Keratinocyte (primary cell): ENCODE data around the gene PLEKHB2. TPM values are rescaled to one million over a fixed set of nuclear protein-coding genes. Genes with fewer than 3 reads are reported as not detected.
"Not testable (repeated sequence)": the region's sequence is repeated elsewhere in the genome, so short reads cannot be mapped to it uniquely, and the experiment has no call there.

Experiments
- DNase-seq: peaks from one replicate; pipeline ENCODE4 v3.0.0-alpha.2; 2011; ENCODE audit warnings: low read depth, missing footprints, low spot score
- FAIRE-seq: peaks from 2 replicates; lab custom pipeline; 2011; peaks lifted over from hg19 to GRCh38; lab: Jason Lieb, UNC
- H2AFZ ChIP-seq: 2 replicates; pipeline ENCODE4 v1.6.0; 2012; ENCODE audit warnings: low read length, control low read depth, inconsistent platforms; ENCODE audit not compliant: control insufficient read depth
- H3K27ac ChIP-seq: 2 replicates; pipeline ENCODE4 v1.5.1; 2011; ENCODE audit warnings: low read length; ENCODE audit not compliant: control insufficient read depth, insufficient read depth
- H3K27me3 ChIP-seq: 3 replicates; pipeline ENCODE4 v1.6.0; 2011; ENCODE audit warnings: low read length; ENCODE audit not compliant: control insufficient read depth, insufficient read depth; ENCODE audit errors: extremely low read depth
- H3K36me3 ChIP-seq, 2 experiments: 2 replicates in 1 of 2; 3 replicates in 1 of 2; pipeline ENCODE4 v1.5.1; 2011; ENCODE audit warnings: low read length in 2 of 2, mild to moderate bottlenecking in 1 of 2; ENCODE audit not compliant: control insufficient read depth in 2 of 2, insufficient read depth in 2 of 2; ENCODE audit errors: extremely low read depth in 1 of 2
- H3K4me1 ChIP-seq: 3 replicates; pipeline ENCODE4 v1.5.1; 2011; ENCODE audit warnings: low read length; ENCODE audit not compliant: control insufficient read depth, insufficient read depth; ENCODE audit errors: extremely low read depth
- H3K4me2 ChIP-seq: 3 replicates; pipeline ENCODE4 v1.6.0; 2011; ENCODE audit warnings: low read depth, low read length; ENCODE audit not compliant: control insufficient read depth, insufficient read depth; ENCODE audit errors: extremely low read depth
- H3K4me3 ChIP-seq, 3 experiments: fragments of 200-600 bp in 1 of 3; sonication (generic) in 1 of 3; 2 replicates in 2 of 3; 3 replicates in 1 of 3; pipeline ENCODE4 v1.5.1; 2011 to 2016; ENCODE audit warnings: low read length in 3 of 3, mild to moderate bottlenecking in 3 of 3, control low read depth in 2 of 3, inconsistent platforms in 1 of 3, low read depth in 1 of 3, mixed read lengths in 1 of 3, mixed run types in 1 of 3, moderate library complexity in 1 of 3; ENCODE audit not compliant: control insufficient read depth in 2 of 3, insufficient read depth in 2 of 3; ENCODE audit errors: extremely low read depth in 1 of 3
- H3K79me2 ChIP-seq: 2 replicates; pipeline ENCODE4 v1.6.0; 2012; ENCODE audit warnings: low read length; ENCODE audit not compliant: control insufficient read depth, insufficient read depth
- H3K9ac ChIP-seq: 3 replicates; pipeline ENCODE4 v1.6.0; 2011; ENCODE audit warnings: low read length; ENCODE audit not compliant: control insufficient read depth, insufficient read depth; ENCODE audit errors: extremely low read depth
- H3K9me1 ChIP-seq: 3 replicates; pipeline ENCODE4 v1.6.0; 2011; ENCODE audit warnings: low read length; ENCODE audit not compliant: control insufficient read depth, insufficient read depth; ENCODE audit errors: extremely low read depth
- H3K9me3 ChIP-seq: 2 replicates; pipeline ENCODE4 v1.5.1; 2012; ENCODE audit warnings: low read depth, low read length; ENCODE audit not compliant: control insufficient read depth
- H4K20me1 ChIP-seq: 3 replicates; pipeline ENCODE4 v1.6.0; 2011; ENCODE audit warnings: low read length; ENCODE audit not compliant: control insufficient read depth, insufficient read depth; ENCODE audit errors: extremely low read depth
- EZH2 ChIP-seq: IDR thresholded peaks from one replicate; pipeline ENCODE4 v1.6.1; 2012; ENCODE audit warnings: inconsistent platforms, mild to moderate bottlenecking, low read length, moderate library complexity
- dilution Hi-C: fragments of 300-500 bp; cut with MboI; formaldehyde crosslinking; loops from one replicate; pipeline ENCODE4 v1.7.0; 2020; ENCODE audit warnings: low sequenced_read_pairs; ENCODE audit not compliant: extremely low pct_ligation_motif_present
- polyA plus RNA-seq, 5 experiments: library from polyadenylated mRNA; depleted of rRNA in 3 of 5; stranded (reverse) in 3 of 5; stranded (forward) in 1 of 5; unstranded in 1 of 5; fragments of >200 nt; gene quantifications; 1 replicate in 1 of 5; 2 replicates in 3 of 5; 3 replicates in 1 of 5; pipeline versions ENCODE4 v1.2.1 to v1.2.3, GENCODE V29; 2011 to 2012; ENCODE audit warnings: missing spikeins in 2 of 5, low read depth in 1 of 5, low replicate concordance in 1 of 5
- TF ChIP-seq, protein P1 (sequence below), 3 experiments: IDR thresholded peaks in 1 of 3; conservative IDR thresholded peaks in 1 of 3; optimal IDR thresholded peaks in 1 of 3; 2 replicates in 2 of 3; 3 replicates in 1 of 3; pipeline versions ENCODE3 to v1.5.1; 2011; ENCODE audit warnings: low read length in 3 of 3, mild to moderate bottlenecking in 3 of 3, moderate library complexity in 2 of 3, control low read depth in 1 of 3, inconsistent platforms in 1 of 3; ENCODE audit not compliant: insufficient read depth in 2 of 3; ENCODE audit errors: extremely low read depth in 1 of 3

Gene PLEKHB2
- polyA plus RNA-seq, 1 donor (not counting 4 experiments of a cell fraction or from before 2014, with no cell fraction given) = 77.0 TPM

DNA sequence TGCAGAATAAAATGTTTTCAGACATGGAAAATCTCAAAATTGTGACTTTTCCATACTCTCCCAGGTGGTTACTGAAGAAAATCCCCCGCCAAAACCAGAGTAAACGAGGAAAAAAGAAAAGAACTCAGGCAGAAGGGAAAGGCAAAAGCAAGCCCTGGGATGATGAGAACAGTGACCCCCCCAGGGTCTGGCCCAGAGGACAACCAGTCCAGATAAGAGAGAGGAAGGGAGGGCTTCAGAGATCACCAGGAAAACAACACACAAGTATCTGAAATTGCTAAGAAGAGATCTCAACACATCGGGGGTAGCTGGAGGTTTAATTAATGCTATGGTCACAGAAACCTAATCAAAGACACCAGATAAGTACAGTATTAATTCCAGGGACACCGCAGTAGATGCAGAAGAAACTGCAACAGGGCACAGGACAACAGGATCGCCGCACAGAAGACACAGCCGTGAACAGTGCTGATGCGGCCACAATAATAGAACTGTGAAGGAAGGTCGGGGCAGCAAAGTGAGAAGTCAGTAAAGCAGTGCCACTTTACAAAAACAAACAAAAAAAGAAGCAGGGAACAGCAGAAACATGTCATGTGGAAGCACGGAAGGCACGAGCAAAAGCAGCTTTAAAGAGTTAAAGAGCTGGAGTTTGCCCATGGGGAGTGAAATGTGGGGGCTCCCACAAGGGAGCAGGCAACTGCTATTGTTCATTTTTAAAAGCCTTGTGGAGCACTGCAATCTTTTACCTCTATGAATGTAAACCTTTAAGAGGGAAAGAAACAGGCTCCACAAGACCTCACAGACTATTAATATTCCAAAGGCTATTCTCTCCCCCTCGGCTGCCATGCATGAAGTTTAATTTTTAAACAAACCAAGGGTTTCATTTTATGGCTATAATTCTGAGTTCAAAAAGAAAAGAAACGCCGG is 40.3 kb upstream of the PLEKHB2 start:
- no peak for DNase-seq
- Histone ChIP-seq H3K4me3 (no peak overlapping the region), H3K79me2 (peaks cover 92% of the 10 kb centered on the region), H3K4me1 (peaks cover 4% of the 10 kb centered on the region), H3K27ac (no peak overlapping the region), H4K20me1 (peaks cover 9% of the 10 kb centered on the region), H3K27me3 (no peaks in the 10 kb centered on the region), H3K9me3 (no peaks in the 10 kb centered on the region), H3K4me2 (no peak overlapping the region), H3K36me3 (peaks cover 13 to 17% of the 10 kb centered on the region in 2 experiments), H3K9me1 (no peaks in the 10 kb centered on the region), H3K9ac (no peak overlapping the region), H2AFZ (no peak overlapping the region)
- no peak for FAIRE-seq
- TF ChIP-seq, protein P1, sequence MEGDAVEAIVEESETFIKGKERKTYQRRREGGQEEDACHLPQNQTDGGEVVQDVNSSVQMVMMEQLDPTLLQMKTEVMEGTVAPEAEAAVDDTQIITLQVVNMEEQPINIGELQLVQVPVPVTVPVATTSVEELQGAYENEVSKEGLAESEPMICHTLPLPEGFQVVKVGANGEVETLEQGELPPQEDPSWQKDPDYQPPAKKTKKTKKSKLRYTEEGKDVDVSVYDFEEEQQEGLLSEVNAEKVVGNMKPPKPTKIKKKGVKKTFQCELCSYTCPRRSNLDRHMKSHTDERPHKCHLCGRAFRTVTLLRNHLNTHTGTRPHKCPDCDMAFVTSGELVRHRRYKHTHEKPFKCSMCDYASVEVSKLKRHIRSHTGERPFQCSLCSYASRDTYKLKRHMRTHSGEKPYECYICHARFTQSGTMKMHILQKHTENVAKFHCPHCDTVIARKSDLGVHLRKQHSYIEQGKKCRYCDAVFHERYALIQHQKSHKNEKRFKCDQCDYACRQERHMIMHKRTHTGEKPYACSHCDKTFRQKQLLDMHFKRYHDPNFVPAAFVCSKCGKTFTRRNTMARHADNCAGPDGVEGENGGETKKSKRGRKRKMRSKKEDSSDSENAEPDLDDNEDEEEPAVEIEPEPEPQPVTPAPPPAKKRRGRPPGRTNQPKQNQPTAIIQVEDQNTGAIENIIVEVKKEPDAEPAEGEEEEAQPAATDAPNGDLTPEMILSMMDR (optimal IDR thresholded peaks at IDR 0.05 in 1 of 3, IDR thresholded peaks at IDR 0.05 in 1 of 3, conservative IDR thresholded peaks at IDR 0.05 in 1 of 3; ENCODE audit: extremely low read depth in 1 of 3, insufficient read depth in 2 of 3, low read length in 3 of 3) = no peak
- dilution Hi-C loops = no loop called here

DNA sequence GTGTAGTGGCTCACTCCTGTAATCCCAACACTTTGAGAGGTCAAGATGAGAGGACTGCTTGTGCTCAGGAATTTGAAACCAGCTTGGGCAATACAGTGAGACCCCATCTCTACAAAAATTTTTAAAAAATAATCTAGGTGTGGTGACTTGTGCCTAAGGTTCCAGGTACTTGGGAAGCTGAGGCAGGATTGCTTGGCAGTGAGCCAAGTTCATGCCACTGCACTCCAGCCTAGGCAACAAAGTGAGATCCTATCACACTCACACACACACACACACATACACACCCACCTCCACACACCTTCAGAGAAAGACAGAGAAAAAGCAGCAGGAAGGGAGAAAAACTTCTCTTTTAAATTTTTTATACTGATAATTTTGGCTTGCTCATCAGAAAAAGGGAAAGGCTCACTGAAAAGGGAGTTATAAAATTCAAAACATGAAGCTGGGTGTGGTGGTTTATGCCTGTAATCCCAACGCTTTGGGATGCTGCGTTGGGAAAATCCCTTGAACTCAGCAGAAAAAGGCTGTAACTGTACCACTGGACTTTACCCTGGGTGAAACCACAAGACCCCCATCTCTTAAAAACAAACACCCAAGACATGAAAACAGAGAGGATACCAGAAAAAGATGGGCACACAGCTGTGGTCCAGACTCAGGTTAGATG is 37.5 kb upstream of the PLEKHB2 start:
- H3K9me1 ChIP-seq = no peaks in the 10 kb centered on the region
- H3K27ac ChIP-seq = no peak overlapping the region
- H3K9me3 ChIP-seq = no peaks in the 10 kb centered on the region
- no peak overlapping the region for H2AFZ ChIP-seq
- no peaks in the 10 kb centered on the region for H3K27me3 ChIP-seq
- dilution Hi-C loops = no loop called here
- H4K20me1 ChIP-seq = peaks cover 9% of the 10 kb centered on the region
- DNase-seq (no peak), FAIRE-seq (no peak)
- peaks cover 16 to 35% of the 10 kb centered on the region in 2 experiments for H3K36me3 ChIP-seq
- TF ChIP-seq, protein P1 (optimal IDR thresholded peaks at IDR 0.05 in 1 of 3, IDR thresholded peaks at IDR 0.05 in 1 of 3, conservative IDR thresholded peaks at IDR 0.05 in 1 of 3; ENCODE audit: extremely low read depth in 1 of 3, insufficient read depth in 2 of 3, low read length in 3 of 3) = no peak
- no peak for TF ChIP-seq EZH2
- no peak overlapping the region for H3K4me3 ChIP-seq
- H3K4me1 ChIP-seq = no peaks in the 10 kb centered on the region
- H3K9ac ChIP-seq = no peak overlapping the region
- no peak overlapping the region for H3K4me2 ChIP-seq
- H3K79me2 ChIP-seq = peaks cover 91% of the 10 kb centered on the region

DNA sequence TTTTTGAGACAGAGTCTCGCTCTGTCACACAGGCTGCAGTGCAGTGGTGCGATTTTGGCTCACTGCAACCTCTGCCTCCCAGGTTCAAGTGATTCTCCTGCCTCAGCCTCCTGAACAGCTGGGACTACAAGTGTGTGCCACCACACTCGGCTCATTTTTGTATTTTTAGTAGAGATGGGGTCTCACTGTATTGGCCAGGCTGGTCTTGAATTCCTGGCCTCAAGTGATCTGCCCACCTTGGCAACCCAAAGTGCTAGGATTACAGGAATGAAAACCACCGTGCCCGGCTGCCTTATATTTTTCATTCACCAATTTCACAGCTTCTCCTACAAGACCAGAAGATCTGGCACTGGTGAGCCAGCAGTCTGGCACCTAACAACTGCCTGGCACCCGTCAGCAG is 37.0 kb upstream of the PLEKHB2 start:
- not testable (repeated sequence) for H3K27me3 ChIP-seq, FAIRE-seq
- peaks cover 15 to 32% of the 10 kb centered on the region in 2 experiments for H3K36me3 ChIP-seq

More for the DNA sequence above, 37.0 kb upstream of the PLEKHB2 start:
- H3K9ac ChIP-seq, H2AFZ ChIP-seq, dilution Hi-C loops, DNase-seq, H3K9me1 ChIP-seq, H3K27ac ChIP-seq, H4K20me1 ChIP-seq, H3K4me3 ChIP-seq, H3K4me2 ChIP-seq, H3K4me1 ChIP-seq, H3K9me3 ChIP-seq: not testable (repeated sequence)
- H3K79me2 ChIP-seq = peaks cover 91% of the 10 kb centered on the region
